ENCODE measurements around the gene ARX. TPM values are rescaled to one million over a fixed set of nuclear protein-coding genes. Genes with fewer than 3 reads are reported as not detected.

The ARX gene
- total RNA-seq, 1 experiment from 2014 or later: 0.24 TPM

DNA sequence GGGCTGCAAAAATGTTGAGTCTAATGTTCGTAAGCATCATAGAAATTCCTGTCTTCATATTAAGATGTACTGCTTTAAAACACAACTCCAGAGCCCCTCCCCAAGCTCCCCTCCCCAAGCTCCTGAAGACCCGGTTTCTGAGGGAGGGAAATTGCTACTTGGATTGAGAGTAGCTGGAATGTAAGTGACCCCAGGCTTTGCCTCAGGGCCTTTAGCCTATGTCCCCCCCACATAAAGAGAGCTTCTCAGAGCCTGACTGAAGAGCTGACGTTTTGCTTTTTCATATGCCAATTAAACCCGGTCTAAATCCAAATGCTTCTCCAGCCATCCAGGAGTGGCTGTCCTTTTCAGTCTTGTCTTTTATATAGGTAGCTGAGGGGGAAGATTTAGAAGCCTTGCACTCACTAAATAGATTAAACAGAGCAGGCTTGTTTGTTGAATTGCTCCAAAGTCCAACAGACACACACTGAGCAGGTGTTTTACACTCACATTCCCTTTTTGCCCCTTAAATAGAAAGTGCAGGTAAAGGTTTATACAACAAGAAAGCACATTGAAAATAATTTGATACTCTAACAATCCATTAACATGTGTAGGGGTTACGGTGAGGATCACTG lies 19.6 kb downstream of the ARX start:
- no peak overlapping the region for H4K91ac ChIP-seq (ENCODE audit: insufficient read length, low read depth, low read length)
- peaks cover 7% of the 10 kb centered on the region; the same call in 1 of the 2 replicates for H3K27me3 ChIP-seq (ENCODE audit: insufficient read depth, low read length)
- no peak overlapping the region for H3K18ac ChIP-seq (ENCODE audit: insufficient read length, low read depth, low read length)
- no peak overlapping the region for H3K4ac ChIP-seq (ENCODE audit: low read depth, low read length)
- no peak overlapping the region for H2BK20ac ChIP-seq (ENCODE audit: low read depth, low read length, poor library complexity, severe bottlenecking)
- H2AFZ ChIP-seq (ENCODE audit: low read length): no peak overlapping the region
- TF ChIP-seq CTCF (conservative IDR thresholded peaks at IDR 0.05): no peak
- peak; percentile 49 for DNase-seq
- H3K23me2 ChIP-seq (ENCODE audit: insufficient read length, low read depth, low read length, poor library complexity, severe bottlenecking): peaks cover 2% of the 10 kb centered on the region
- no peaks in the 10 kb centered on the region for H3K79me2 ChIP-seq (ENCODE audit: insufficient read depth, low read length)
- no peaks in the 10 kb centered on the region for H3K79me1 ChIP-seq (ENCODE audit: insufficient read depth, low read depth, low read length, poor library complexity, severe bottlenecking)
- peaks cover 0 to 8% (median 0%) of the 10 kb centered on the region in 3 experiments; a peak in 4 of 7 replicates for H3K36me3 Mint-ChIP-seq (ENCODE audit: insufficient read depth in 1 of 3, low read depth in 3 of 3)
- H4K5ac ChIP-seq (ENCODE audit: insufficient read length, low read depth, low read length): no peak overlapping the region
- H3K23ac ChIP-seq (ENCODE audit: insufficient read length, low read depth, low read length): no peak overlapping the region
- H3K4me1 Mint-ChIP-seq: peaks cover 87 to 92% of the 10 kb centered on the region in 2 experiments
- no peak overlapping the region for H3K56ac ChIP-seq (ENCODE audit: insufficient read length, low read depth, low read length)
- peaks cover 10% of the 10 kb centered on the region; the same call in 1 of the 2 replicates for H3K4me1 ChIP-seq (ENCODE audit: insufficient read depth, low read length)
- no CpG with 5 or more reads among the region's 5 CpGs for WGBS (ENCODE audit: extremely low coverage, insufficient read length, low lambda C conversion rate)
- no peak overlapping the region for H2BK120ac ChIP-seq (ENCODE audit: low read depth, low read length, poor library complexity, severe bottlenecking)
- H4K8ac ChIP-seq (replicated peaks; ENCODE audit: insufficient read length, low read depth, low read length): no peak overlapping the region
- peaks cover 62% of the 10 kb centered on the region for H3K27me3 Mint-ChIP-seq (ENCODE audit: low read depth)
- H3K27ac Mint-ChIP-seq: peak overlapping the region in 1 of 3 experiments; percentile 45; a peak in 1 of 7 replicates
- no peak overlapping the region for H2BK5ac ChIP-seq (ENCODE audit: insufficient read length, low read length)
- no peak overlapping the region for H3K27ac ChIP-seq (ENCODE audit: insufficient read length, low read depth, low read length)
- H3K4me2 ChIP-seq (ENCODE audit: insufficient read depth, insufficient read length, low read length): no peak overlapping the region
- H2AK5ac ChIP-seq (ENCODE audit: insufficient read length, low read length): no peak overlapping the region
- no peak overlapping the region; the same call in 1 of the 2 replicates for H2BK15ac ChIP-seq (ENCODE audit: low read depth, low read length)
- H4K20me1 ChIP-seq (ENCODE audit: control insufficient read depth, insufficient read depth, insufficient read length): no peaks in the 10 kb centered on the region
- no peak overlapping the region; a peak in 1 of 5 replicates for H3K4me3 Mint-ChIP-seq
- no peak overlapping the region for H3T11ph ChIP-seq (ENCODE audit: low read length)
- no peak overlapping the region for H3K14ac ChIP-seq (ENCODE audit: insufficient read depth, low read length)
- H3K9me3 ChIP-seq (ENCODE audit: control insufficient read depth, low read depth, low read length): no peaks in the 10 kb centered on the region
- H3K9me3 Mint-ChIP-seq: no peaks in the 10 kb centered on the region
- no peak overlapping the region for H3K9ac ChIP-seq (ENCODE audit: extremely low read depth, insufficient read length, low read length)
- H2BK12ac ChIP-seq (ENCODE audit: insufficient read length, low read depth, low read length): no peak overlapping the region
